ENCODE measurements around the gene AUTS2.
A peak's percentile ranks its signal among the peaks of the same experiment; 100 is the strongest.
"Not testable (repeated sequence)": the region's sequence is repeated elsewhere in the genome, so short reads cannot be mapped to it uniquely, and the experiment has no call there.

The AUTS2 gene

GRCh38 chr7:70579397-70580097 lies 981.3 kb downstream of the AUTS2 start:
- no peak for DNase-seq

DNA sequence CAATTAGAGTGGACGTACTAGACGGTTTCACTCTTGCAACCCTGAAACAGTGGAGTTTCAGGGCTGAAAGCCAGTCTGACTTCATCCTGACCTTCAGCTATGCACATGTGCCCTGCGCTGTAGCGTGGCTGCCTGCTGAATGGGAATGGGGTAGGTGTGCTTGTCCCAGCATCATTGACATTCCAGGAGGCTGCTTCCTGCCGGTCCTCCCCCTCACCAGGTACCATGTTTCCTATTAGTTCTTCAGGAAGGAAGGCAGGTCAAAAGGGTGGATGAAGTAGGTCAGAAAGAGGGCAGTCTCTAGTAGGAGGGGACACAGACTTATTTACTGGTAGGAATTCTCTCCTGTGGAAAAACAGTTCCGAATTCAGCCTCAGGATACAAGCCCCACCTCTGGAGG lies 981.9 kb downstream of the AUTS2 start:
- DNase-seq: no peak

DNA sequence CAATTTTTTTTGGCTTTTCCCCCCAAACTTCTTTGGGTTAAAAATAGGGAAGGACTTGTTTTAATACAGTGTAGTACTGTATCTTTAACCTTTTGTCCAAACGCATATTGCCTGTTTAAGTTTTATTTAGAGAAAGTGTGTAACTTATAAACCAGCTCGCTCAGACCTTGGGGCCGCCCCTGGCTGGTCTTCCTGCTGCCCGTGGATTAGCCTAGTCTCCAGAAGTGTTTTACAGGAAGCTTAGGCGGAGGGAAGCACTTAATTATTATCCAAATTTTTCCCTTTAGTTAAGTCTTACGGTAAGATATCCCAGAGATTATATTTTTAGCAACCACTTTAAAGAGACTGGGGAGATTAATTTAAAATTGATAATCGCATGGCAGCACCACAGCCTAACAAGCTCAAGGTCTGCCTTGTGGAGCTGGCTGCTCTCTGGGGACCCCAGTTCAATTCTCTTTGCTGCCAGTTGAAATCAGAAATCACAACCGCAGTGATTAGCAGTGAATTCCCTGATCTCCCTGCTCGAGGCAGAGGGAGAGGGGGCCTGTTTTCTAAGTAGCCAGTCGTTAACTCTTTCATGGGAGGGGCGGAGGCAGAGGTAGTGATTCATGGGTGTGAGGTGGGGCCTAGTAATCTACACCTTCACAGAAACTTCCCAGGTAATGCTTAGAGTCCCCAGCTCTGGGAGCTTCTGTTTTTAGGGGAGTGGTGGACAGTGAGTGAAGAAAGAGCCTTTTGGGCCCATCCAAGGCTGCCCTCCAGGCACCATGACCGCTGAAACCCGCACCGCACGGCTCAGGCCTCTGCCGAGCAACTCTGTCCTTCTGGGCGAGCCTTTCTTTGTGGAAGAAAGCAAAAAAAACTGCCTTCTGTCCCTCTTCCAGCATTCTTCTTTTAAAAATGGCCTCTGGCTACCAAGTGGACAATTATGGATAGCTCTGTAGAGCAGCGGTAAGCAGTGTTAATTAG lies 984.9 kb downstream of the AUTS2 start:
- DNase-seq: no peak

GRCh38 chr7:70583965-70584883 lies 985.9 kb downstream of the AUTS2 start:
- DNase-seq: no peak

DNA sequence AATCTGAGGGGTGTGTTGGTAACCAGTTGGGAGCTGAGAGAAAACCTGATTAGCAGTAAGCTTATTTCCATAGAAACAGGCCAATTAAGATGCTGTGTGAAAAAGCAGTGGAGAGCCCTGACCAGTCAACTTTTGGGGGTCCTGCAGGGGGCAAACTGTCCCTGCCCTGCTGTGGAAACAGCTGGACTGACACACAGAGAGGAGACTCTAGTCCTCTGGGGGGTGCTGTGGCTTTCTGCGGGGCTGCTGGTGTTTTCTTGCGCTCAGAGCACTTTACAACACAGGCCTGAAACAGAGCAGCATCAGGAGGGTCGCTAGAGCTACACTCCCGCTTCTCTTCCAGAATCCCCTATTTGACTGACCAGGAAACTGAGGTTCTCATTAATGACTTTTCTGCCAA lies 986.8 kb downstream of the AUTS2 start:
- no peak for DNase-seq

- no peak for DNase-seq
These were observed 988.5 kb downstream of the AUTS2 start for GRCh38 chr7:70586822-70587221.

GRCh38 chr7:70587739-70588138 lies 989.5 kb downstream of the AUTS2 start:
- DNase-seq: no peak

- DNase-seq: no peak
These were observed 990.1 kb downstream of the AUTS2 start for GRCh38 chr7:70588191-70588921.

GRCh38 chr7:70589010-70589409 lies 990.7 kb downstream of the AUTS2 start:
- DNase-seq: no peak

- no peak for DNase-seq
These were observed 991.3 kb downstream of the AUTS2 start for GRCh38 chr7:70589590-70589989.

DNA sequence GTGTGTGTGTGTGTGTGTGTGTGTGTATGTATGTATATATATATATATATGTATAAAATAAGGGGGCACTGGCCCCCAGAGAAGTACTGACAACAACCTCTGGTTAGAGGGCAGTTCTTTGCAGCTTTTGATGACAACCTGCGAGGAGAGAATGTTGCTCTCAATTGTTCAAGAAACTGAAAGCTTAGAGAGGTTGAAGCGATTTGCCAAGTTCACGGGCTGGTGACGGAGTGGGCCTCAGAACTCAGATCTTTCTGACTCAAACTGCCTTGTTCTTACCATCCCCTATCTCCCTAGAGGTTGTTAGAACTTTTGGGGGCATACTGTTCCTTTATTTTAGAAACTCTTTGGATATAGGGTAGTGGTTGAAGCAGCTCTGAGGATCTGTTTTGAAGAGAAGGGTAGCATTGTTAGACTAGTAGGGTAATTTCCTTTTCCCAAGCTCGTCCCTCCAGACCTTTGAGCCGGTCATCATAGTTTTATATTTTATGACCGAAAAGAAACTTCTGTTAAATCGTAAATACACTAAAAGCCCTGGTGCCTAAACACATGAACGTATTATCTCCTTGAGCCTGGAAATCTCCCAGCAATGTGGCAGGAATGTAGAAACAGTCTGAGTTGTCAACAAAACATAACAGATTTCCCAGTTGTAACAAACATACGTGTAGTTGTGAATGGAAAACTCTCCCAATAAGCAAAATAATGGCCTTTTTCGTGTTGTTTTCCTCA lies 992.0 kb downstream of the AUTS2 start:
- DNase-seq: no peak

DNA sequence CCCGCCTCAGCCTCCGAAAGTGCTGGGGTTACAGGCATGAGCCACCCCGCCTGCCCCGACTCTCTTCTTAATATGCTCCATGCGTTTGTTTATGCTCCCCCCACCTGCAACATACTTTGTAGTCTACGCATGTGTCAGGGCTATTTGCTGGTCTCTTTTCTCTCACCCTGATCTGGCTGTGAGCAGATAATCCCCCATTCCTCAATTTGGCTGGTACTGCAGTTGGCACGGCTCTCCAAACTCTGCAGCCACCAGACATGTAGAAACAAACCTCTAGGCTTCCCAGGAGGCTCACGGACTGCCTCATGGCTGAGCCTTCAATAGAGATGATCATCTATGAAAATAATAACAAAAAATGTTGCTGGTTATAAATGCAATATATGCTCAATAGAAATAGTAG lies 993.4 kb downstream of the AUTS2 start:
- DNase-seq: no peak

- no peak for DNase-seq
These were observed 993.9 kb downstream of the AUTS2 start for GRCh38 chr7:70592171-70592570.

- DNase-seq: no peak
These were observed 995.9 kb downstream of the AUTS2 start for GRCh38 chr7:70594170-70594569.

- not testable (repeated sequence) for DNase-seq
These were observed 996.6 kb downstream of the AUTS2 start for GRCh38 chr7:70594885-70595284.

- no peak for DNase-seq
These were observed 997.1 kb downstream of the AUTS2 start for GRCh38 chr7:70595370-70595754.

GRCh38 chr7:70595755-70596597 lies 997.7 kb downstream of the AUTS2 start:
- DNase-seq: peak; percentile 3

GRCh38 chr7:70596598-70596913 lies 998.3 kb downstream of the AUTS2 start:
- no peak for DNase-seq

GRCh38 chr7:70597066-70597465 lies 998.8 kb downstream of the AUTS2 start:
- no peak for DNase-seq

- peak; percentile 44 for DNase-seq
These were observed 1000.7 kb downstream of the AUTS2 start for GRCh38 chr7:70598976-70599375.
